HG03378 (cell line): ENCODE measurements around the gene PDGFD.

Experiments
- ATAC-seq: cut with Tn5 transposase; IDR thresholded peaks from one replicate; pipeline ENCODE4 v1.9.1; 2021; ENCODE audit warnings: mild to moderate bottlenecking, moderate library complexity; ENCODE audit not compliant: unreplicated experiment

Gene PDGFD

GRCh38 chr11:104005234-104005855 lies 158.6 kb downstream of the PDGFD start:
- ATAC-seq: no peak

DNA sequence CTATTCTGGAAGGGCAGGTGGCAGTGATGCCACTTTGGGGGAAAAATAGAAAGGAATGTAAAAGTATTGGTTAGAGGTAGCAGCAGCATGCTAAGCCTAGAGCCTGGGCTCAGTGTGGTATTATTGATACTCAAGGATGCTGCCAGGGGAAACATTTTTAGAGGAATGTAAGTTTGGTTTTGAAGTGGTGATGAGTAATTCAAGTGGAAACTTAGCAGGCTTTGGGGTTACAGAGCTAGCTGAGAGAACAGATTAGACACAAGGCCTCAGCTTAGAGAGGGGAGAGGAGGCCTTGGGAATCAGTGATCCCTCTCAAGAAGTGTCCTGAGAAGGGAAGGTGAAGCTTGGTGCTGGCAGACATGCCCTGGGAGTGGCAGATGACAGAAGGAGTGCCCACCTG lies 160.5 kb downstream of the PDGFD start:
- ATAC-seq: no peak

- ATAC-seq: no peak
These were observed 162.3 kb downstream of the PDGFD start for GRCh38 chr11:104001561-104002056.

DNA sequence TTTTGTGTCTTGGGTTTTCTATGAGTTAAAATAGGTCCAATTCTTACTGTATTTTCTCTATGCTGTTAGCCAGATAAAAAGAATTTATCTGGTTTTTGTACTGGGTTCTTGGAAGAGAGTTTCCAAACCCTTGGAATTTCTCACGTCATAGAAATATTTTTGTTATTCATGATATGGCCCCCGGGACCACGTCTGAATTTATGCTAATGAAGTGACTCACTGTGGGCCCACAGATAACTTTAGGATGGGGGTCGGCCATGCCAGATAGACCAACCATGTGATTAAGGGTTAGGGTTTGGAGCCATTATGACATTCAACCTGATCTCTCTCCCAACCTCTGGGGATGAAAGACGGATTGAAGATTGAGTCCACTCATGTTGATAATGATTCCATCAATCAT lies 163.1 kb downstream of the PDGFD start:
- no peak for ATAC-seq

DNA sequence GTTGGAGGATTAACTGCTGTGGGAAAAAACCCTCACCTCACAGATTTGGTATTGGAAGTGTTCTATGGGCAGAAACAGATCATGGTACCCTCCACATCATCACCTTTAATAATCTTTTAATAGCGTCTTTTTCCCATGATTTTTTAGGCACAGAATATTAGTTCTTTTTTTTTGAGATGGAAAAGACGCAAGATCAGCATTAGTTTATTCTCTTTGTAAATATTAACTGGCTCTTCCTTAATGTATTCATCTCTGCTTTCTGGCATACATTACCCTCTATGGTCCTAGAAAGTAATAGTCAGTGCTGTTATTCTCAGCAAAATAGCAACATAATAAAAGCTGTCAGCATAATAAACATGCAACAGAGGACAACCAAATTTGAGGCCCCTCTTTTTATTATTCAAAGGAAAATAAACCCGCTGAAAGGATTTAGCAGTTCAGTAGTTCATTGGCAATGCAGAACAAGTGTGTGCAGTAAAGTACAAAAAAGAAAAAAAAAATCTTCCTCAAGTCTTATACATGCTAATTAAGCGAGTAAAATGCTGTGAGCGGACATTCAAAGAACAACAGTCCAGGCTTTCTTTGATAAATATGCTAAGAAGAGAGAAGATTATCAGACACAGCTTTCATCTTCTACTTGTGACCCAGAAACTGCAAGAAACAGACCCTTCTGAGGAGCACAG lies 165.0 kb downstream of the PDGFD start:
- ATAC-seq: no peak

- peak; percentile 62 for ATAC-seq
These were observed 166.9 kb downstream of the PDGFD start for GRCh38 chr11:103997082-103997481.

- no peak for ATAC-seq
These were observed 168.1 kb downstream of the PDGFD start for GRCh38 chr11:103995896-103996295.

DNA sequence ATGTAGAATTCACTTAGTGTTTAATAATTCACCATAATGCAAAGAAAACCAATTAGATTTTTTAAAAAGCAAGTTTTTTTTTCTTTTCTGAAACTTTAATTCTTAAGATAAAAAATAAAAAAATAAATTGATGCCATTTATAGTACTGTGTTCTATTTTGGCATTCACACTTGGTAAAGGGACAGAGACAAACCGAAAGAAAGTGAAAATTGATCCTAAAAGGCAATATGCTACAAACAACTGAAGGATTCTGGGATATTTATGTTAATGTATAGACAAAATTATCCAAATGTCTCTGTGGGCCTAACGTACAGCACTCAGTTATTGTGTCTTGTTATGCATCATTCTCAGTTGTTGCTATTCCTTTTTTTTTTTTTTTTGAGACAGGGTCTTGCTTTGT lies 169.4 kb downstream of the PDGFD start:
- no peak for ATAC-seq

- ATAC-seq: no peak
These were observed 169.9 kb downstream of the PDGFD start for GRCh38 chr11:103994094-103994493.

- ATAC-seq: no peak
These were observed 170.4 kb downstream of the PDGFD start for GRCh38 chr11:103993507-103993906.

DNA sequence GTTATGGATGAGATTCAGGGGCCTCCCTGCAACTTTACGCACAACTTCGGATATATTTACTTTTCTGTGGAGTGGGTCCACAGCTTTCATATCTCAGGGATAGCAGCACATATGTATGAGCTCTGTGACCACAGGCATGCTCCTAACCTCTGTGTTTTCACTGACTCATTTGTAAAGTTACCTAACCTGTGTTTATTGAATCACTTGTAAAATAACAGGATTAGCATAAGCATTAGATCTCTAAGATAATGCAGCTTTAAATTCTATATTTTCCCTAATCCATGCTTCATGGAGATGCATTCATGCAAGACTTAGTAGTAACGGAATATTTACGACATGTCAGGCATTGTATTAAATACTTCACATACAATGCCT lies 175.4 kb downstream of the PDGFD start:
- no peak for ATAC-seq

- ATAC-seq: no peak
These were observed 176.0 kb downstream of the PDGFD start for GRCh38 chr11:103987629-103988594.

DNA sequence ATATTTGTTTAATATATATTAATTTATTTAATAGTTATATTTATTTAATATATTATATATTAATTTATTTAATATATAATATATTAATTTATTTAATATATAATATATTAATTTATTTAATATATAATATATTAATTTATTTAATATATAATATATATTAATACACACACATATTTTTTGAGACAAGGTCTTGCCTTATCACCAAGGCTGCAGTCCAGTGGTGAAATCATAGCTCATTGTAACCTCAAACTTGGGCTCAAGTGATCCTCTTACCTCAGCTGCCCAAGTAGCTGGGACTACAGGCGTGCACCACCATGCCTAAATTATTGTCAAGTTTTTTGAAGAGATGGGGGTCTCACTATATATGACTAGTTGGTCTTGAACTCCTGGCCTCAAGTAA lies 178.9 kb downstream of the PDGFD start:
- ATAC-seq: no peak

DNA sequence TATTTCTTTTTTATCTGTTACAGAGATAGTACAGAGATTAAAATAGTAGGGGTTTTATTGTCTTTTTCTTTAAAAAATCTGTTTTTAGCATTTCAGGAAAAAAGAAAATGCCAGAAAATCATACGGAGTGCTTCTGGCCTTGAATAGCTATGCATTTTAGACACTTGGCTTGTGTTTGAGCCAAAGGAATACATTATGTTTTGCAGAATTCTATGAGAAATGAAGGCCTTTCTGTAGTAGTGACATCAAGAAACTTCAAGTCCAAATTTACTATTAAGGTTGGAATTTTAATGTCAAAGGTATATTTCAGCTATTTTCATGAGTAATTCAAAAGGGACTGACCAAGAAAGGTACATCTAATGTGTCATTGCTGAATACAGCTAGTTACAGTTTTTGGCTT lies 183.8 kb downstream of the PDGFD start:
- ATAC-seq: no peak

GRCh38 chr11:103978616-103979595 lies 185.0 kb downstream of the PDGFD start:
- no peak for ATAC-seq

- ATAC-seq: no peak
These were observed 191.9 kb downstream of the PDGFD start for GRCh38 chr11:103972013-103972412.

DNA sequence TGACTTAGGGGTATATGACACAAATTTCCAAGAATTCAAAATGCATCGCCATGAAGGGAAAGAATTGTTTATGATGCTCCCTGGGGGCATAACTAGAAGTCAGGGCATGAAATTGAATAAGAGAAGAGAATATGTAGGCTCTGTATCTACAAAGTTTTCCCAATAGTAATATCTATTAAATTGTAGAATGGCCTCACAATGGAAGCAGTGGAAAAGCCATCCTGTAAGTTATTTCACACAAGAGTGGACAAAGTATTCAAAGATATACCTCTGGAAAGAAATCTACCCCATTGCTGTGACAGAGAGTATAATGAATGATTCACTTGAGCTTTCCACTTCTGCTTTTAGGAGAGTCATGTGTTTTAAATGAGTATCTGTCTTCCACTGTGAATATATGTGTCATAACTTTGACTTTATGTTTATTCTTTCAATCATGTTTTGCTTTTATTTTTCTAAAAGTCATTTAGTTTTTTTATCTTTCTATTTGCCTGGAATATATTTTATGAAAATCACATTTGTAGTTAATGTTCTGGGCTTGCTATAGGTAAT lies 193.2 kb downstream of the PDGFD start:
- peak; percentile 99 for ATAC-seq

- ATAC-seq: no peak
These were observed 195.3 kb downstream of the PDGFD start for GRCh38 chr11:103968685-103969084.

DNA sequence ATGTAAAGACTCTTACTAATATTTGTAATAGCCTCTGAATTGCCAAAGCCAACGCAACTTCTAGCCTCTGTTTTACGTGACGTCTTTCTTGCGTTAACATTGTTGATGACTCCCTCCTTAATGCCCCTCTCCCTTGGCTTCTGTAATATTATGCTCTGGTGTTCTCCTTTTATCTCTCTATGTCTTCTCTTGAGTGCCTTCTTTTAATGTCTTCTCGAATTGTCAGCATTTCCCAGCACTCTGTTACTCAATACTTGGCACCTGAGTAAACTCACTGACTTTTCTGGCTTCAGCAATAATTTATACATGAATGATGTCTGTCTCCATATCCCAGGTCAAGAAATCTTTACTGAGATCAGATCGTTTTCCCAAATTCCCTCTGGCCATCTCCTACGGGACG lies 196.0 kb downstream of the PDGFD start:
- no peak for ATAC-seq

GRCh38 chr11:103964390-103964789 lies 199.6 kb downstream of the PDGFD start:
- no peak for ATAC-seq
